SU-DHL-6 (cell line): ENCODE data around the gene TSPAN32.

Experiments
- CTCF ChIP-seq: fragments of 200-600 bp; sonication (generic); IDR thresholded peaks from one replicate; pipeline ENCODE4 v1.5.1; 2017; ENCODE audit warnings: antibody characterized with exemption, mild to moderate bottlenecking, low read length, moderate library complexity; ENCODE audit not compliant: insufficient read depth, poor library complexity, severe bottlenecking
- EZH2phosphoT487 ChIP-seq: fragments of 200-600 bp; sonication (generic), shearing (Covaris generic); conservative IDR thresholded peaks from 2 replicates; pipeline ENCODE4 v1.6.1; 2018; ENCODE audit warnings: mild to moderate bottlenecking, antibody characterized with exemption, low read length, moderate library complexity, mixed read lengths

- no peak for TF ChIP-seq CTCF
- TF ChIP-seq EZH2phosphoT487: no peak
These were observed 32.8 kb upstream of the TSPAN32 start for GRCh38 chr11:2268729-2269600.
